Activated naive CD8-positive, alpha-beta T cell treated with anti-CD3 and anti-CD28 coated beads for 36 hours (primary cell): ENCODE results near the gene PPARD. TPM values are rescaled to one million over a fixed set of nuclear protein-coding genes. Genes with fewer than 3 reads are reported as not detected.
A peak's percentile ranks its signal among the peaks of the same experiment; 100 is the strongest.

Experiments used
- DNase-seq: peaks from one replicate; pipeline ENCODE4 v3.0.0; 2021
- H3K27ac Mint-ChIP-seq: one replicate; pipeline ENCODE4 v1.8.0; 2022; ENCODE audit warnings: mild to moderate bottlenecking, moderate library complexity, mixed read lengths
- H3K27me3 Mint-ChIP-seq: one replicate; pipeline ENCODE4 v1.8.0; 2022; ENCODE audit warnings: mild to moderate bottlenecking, mixed read lengths
- H3K36me3 Mint-ChIP-seq: one replicate; pipeline ENCODE4 v1.8.0; 2021; ENCODE audit warnings: mild to moderate bottlenecking, mixed read lengths
- H3K4me1 Mint-ChIP-seq: one replicate; pipeline ENCODE4 v1.8.0; 2021; ENCODE audit warnings: mixed read lengths
- H3K4me3 Mint-ChIP-seq: one replicate; pipeline ENCODE4 v1.8.0; 2022; ENCODE audit warnings: mild to moderate bottlenecking, moderate library complexity, mixed read lengths
- H3K9me3 Mint-ChIP-seq: one replicate; pipeline ENCODE4 v1.8.0; 2022; ENCODE audit warnings: mixed read lengths
- total RNA-seq, 2 experiments: library from RNA; stranded (reverse); gene quantifications; one replicate each; pipeline ENCODE4 v1.2.3, GENCODE V29; 2021

Gene PPARD
- total RNA-seq, 2 experiments from 2014 or later = 17.0 to 17.8 TPM

- Mint-ChIP-seq H3K4me1 (peaks cover 38% of the 10 kb centered on the region), H3K9me3 (no peaks in the 10 kb centered on the region), H3K27me3 (no peaks in the 10 kb centered on the region), H3K4me3 (no peak overlapping the region), H3K27ac (no peak overlapping the region), H3K36me3 (peaks cover 13% of the 10 kb centered on the region)
- DNase-seq = no peak
Observed at GRCh38 chr6:35359744-35360348, 17.5 kb downstream of the PPARD start.

- Mint-ChIP-seq H3K4me3 (no peak overlapping the region), H3K4me1 (peaks cover 38% of the 10 kb centered on the region), H3K9me3 (no peaks in the 10 kb centered on the region), H3K27me3 (no peaks in the 10 kb centered on the region), H3K27ac (peak overlapping the region; percentile 18), H3K36me3 (peaks cover 14% of the 10 kb centered on the region)
- DNase-seq = no peak
Observed at GRCh38 chr6:35360349-35361138, 18.2 kb downstream of the PPARD start.

- Mint-ChIP-seq H3K4me1 (peaks cover 45% of the 10 kb centered on the region), H3K4me3 (no peak overlapping the region), H3K9me3 (no peaks in the 10 kb centered on the region), H3K27me3 (no peaks in the 10 kb centered on the region), H3K27ac (no peak overlapping the region), H3K36me3 (peaks cover 14% of the 10 kb centered on the region)
- no peak for DNase-seq
Observed at GRCh38 chr6:35362200-35362599, 19.8 kb downstream of the PPARD start.

GRCh38 chr6:35363293-35363750 lies 21.0 kb downstream of the PPARD start:
- Mint-ChIP-seq H3K4me3 (no peak overlapping the region), H3K27me3 (no peaks in the 10 kb centered on the region), H3K27ac (no peak overlapping the region), H3K9me3 (no peaks in the 10 kb centered on the region), H3K4me1 (peaks cover 45% of the 10 kb centered on the region), H3K36me3 (peaks cover 22% of the 10 kb centered on the region)
- no peak for DNase-seq

GRCh38 chr6:35365594-35366203 lies 23.3 kb downstream of the PPARD start:
- DNase-seq = no peak
- Mint-ChIP-seq H3K9me3 (peaks cover 1% of the 10 kb centered on the region), H3K27ac (no peak overlapping the region), H3K4me3 (no peak overlapping the region), H3K27me3 (no peaks in the 10 kb centered on the region), H3K36me3 (peaks cover 32% of the 10 kb centered on the region), H3K4me1 (peaks cover 58% of the 10 kb centered on the region)

GRCh38 chr6:35366204-35366596 lies 23.8 kb downstream of the PPARD start:
- H3K9me3 Mint-ChIP-seq = peaks cover 1% of the 10 kb centered on the region
- H3K27me3 Mint-ChIP-seq = no peaks in the 10 kb centered on the region
- no peak overlapping the region for H3K27ac Mint-ChIP-seq
- peaks cover 33% of the 10 kb centered on the region for H3K36me3 Mint-ChIP-seq
- peaks cover 63% of the 10 kb centered on the region for H3K4me1 Mint-ChIP-seq
- DNase-seq = no peak
- no peak overlapping the region for H3K4me3 Mint-ChIP-seq

- H3K27ac Mint-ChIP-seq = no peak overlapping the region
Observed at GRCh38 chr6:35367646-35368037, 25.3 kb downstream of the PPARD start.

GRCh38 chr6:35368038-35368887 lies 25.9 kb downstream of the PPARD start:
- peak; percentile 34 for DNase-seq
- Mint-ChIP-seq H3K4me3 (no peak overlapping the region), H3K27ac (peak overlapping the region; percentile 67), H3K36me3 (peaks cover 37% of the 10 kb centered on the region), H3K9me3 (peaks cover 1% of the 10 kb centered on the region), H3K27me3 (no peaks in the 10 kb centered on the region), H3K4me1 (peaks cover 54% of the 10 kb centered on the region)

More at GRCh38 chr6:35367646-35368037, 25.3 kb downstream of the PPARD start:
- no peaks in the 10 kb centered on the region for H3K27me3 Mint-ChIP-seq
- peaks cover 37% of the 10 kb centered on the region for H3K36me3 Mint-ChIP-seq
- H3K9me3 Mint-ChIP-seq = peaks cover 1% of the 10 kb centered on the region
- no peak overlapping the region for H3K4me3 Mint-ChIP-seq
- DNase-seq = no peak
- H3K4me1 Mint-ChIP-seq = peaks cover 60% of the 10 kb centered on the region

GRCh38 chr6:35370124-35370741 lies 27.9 kb downstream of the PPARD start:
- peak; percentile 51 for DNase-seq
- Mint-ChIP-seq H3K27me3 (no peaks in the 10 kb centered on the region), H3K9me3 (peaks cover 1% of the 10 kb centered on the region), H3K4me1 (peaks cover 54% of the 10 kb centered on the region), H3K36me3 (peaks cover 37% of the 10 kb centered on the region), H3K27ac (peak overlapping the region; percentile 91), H3K4me3 (peak overlapping the region; percentile 64)

- Mint-ChIP-seq H3K36me3 (peaks cover 32% of the 10 kb centered on the region), H3K27ac (peak overlapping the region; percentile 91), H3K4me1 (peaks cover 51% of the 10 kb centered on the region), H3K4me3 (no peak overlapping the region), H3K9me3 (peaks cover 1% of the 10 kb centered on the region), H3K27me3 (no peaks in the 10 kb centered on the region)
- DNase-seq = no peak
Observed at GRCh38 chr6:35370785-35371493, 28.6 kb downstream of the PPARD start.

- Mint-ChIP-seq H3K9me3 (peaks cover 1% of the 10 kb centered on the region), H3K4me3 (no peak overlapping the region), H3K36me3 (peaks cover 33% of the 10 kb centered on the region), H3K27me3 (no peaks in the 10 kb centered on the region), H3K27ac (peak overlapping the region; percentile 91), H3K4me1 (peaks cover 56% of the 10 kb centered on the region)
- DNase-seq = no peak
Observed at GRCh38 chr6:35371494-35372262, 29.3 kb downstream of the PPARD start.

GRCh38 chr6:35372633-35373032 lies 30.3 kb downstream of the PPARD start:
- no peak for DNase-seq
- H3K4me3 Mint-ChIP-seq = no peak overlapping the region
- no peaks in the 10 kb centered on the region for H3K27me3 Mint-ChIP-seq
- peaks cover 24% of the 10 kb centered on the region for H3K36me3 Mint-ChIP-seq
- peaks cover 54% of the 10 kb centered on the region for H3K4me1 Mint-ChIP-seq
- peaks cover 1% of the 10 kb centered on the region for H3K9me3 Mint-ChIP-seq
- H3K27ac Mint-ChIP-seq = no peak overlapping the region

GRCh38 chr6:35376281-35376680 lies 33.9 kb downstream of the PPARD start:
- no peak overlapping the region for H3K4me3 Mint-ChIP-seq

More at GRCh38 chr6:35376281-35376680, 33.9 kb downstream of the PPARD start:
- Mint-ChIP-seq H3K27ac (no peak overlapping the region), H3K4me1 (peaks cover 30% of the 10 kb centered on the region), H3K36me3 (peaks cover 13% of the 10 kb centered on the region), H3K27me3 (no peaks in the 10 kb centered on the region), H3K9me3 (no peaks in the 10 kb centered on the region)
- no peak for DNase-seq
